ENCODE data around the gene FHOD3.

FHOD3 gene

DNA sequence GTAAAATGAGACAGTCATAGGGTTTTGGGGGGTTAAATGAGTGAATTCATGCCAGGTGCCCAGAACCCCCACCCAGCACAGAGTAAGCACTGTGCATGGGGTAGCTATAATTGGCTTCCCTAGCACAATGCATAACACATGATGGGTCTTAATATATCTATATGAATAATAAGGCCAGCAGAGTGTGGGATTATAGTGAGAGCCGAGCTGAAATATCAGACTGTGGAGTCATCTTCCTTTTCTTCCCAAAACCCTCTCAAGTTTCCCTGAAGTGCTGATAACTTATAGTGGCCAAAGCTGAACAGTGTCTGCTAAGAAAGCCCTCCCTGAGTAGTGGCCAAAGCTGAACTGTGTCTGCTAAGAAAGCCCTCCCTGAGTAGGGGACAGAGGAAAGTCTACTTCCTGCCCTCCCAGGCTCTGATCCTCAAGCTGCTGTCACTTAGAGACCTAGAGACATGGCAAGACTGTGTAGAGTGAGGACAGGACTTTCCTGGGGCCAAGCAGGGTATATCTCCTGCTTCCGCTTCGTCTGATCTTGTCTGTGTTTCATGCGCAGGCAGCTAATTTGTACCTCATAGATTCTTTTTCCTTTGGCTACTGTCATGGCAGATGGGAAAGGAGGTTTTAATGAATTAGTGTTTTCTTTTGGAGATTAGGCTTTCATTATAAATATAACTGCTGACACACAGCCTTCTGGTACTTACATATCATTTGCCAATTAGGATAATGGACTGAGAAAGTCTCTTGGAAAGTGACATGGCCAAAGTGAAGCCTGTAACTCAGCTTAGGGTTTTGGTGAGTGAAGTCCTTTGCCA lies 94.9 kb downstream of the FHOD3 start:
- in situ Hi-C loops (cut with MboI; ENCODE audit: low pct_unique_long_range_greater_than_20kb, low sequenced_read_pairs): no loop called here
- no peak for DNase-seq

DNA sequence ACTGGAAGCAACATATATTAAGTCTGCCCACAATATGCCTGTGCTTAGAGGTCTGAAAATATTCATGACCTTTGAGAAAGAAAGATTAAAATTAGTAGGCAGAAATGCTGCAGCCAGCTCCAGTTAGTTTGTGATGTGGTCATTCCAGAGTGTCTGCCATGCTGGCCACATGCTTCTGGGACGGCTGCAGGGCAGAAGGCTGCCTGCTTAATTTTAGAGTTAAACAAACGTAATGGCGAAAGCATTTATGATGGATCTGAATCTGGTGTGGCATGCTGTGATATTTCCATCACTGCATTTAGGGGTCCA lies 95.4 kb downstream of the FHOD3 start:
- in situ Hi-C loops (cut with MboI; ENCODE audit: low pct_unique_long_range_greater_than_20kb, low sequenced_read_pairs): no loop called here
- DNase-seq: no peak

- DNase-seq: no peak
- in situ Hi-C loops (cut with MboI; ENCODE audit: low pct_unique_long_range_greater_than_20kb, low sequenced_read_pairs): no loop called here
These were observed 97.0 kb downstream of the FHOD3 start for GRCh38 chr18:36394486-36394885.

DNA sequence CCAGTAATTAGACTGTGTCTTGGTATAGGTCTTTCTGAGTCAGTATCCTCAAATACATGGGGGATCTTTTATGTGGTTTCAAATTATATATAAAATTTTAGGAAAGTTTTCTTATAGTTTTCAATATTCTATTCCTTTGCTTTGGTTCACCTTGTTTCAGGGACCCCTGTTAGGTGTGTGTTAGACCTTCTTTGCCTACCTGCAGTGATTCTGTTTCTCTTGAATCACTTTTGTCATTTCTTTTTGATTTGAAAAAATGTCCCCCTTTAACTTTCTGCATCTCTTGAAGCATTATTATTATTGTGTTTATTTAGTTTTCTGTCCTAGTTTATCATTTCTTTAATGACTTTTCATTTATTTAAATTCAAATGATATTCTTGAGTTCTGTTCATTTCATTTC lies 98.7 kb downstream of the FHOD3 start:
- in situ Hi-C loops (cut with MboI; ENCODE audit: low pct_unique_long_range_greater_than_20kb, low sequenced_read_pairs): no loop called here
- DNase-seq: no peak

DNA sequence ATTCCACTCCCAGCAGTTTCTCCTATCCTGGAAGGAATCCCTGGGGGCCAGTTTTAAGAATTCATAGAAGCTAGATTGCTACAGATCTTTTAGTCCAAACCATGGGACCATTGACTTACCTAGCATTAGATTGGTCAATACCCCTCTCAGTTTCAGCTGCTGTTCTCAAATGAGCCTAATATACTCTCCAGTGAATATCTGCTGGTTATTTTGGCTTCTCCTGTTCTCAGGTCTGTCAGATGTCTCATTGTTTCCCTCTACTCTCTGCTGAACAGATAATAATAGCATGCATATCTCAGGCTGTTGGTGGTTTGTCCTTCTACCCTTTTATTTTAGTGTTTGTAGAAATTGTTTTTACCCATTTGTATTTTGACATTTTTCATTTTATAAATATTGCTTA lies 99.5 kb downstream of the FHOD3 start:
- DNase-seq: no peak
- in situ Hi-C loops (cut with MboI; ENCODE audit: low pct_unique_long_range_greater_than_20kb, low sequenced_read_pairs): no loop called here

DNA sequence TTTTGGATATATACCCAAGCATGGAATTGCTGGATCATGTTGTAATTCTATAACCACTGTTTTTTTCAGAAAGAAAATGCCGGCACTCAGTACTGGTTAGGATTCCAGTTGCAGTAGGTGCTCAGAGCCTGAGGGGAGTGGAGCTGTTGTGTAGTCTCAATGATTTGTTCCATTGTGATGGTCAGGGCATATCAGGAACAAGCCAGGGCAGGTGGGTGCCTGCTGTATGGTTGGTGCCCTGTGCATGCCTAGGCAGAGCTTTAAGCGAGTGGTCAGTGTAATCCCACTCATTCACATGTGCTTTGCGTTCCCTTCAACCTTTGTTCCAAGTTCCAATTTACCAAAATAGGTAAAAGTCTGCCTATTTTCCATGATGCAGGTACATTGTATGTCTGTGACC lies 100.9 kb downstream of the FHOD3 start:
- in situ Hi-C loops (cut with MboI; ENCODE audit: low pct_unique_long_range_greater_than_20kb, low sequenced_read_pairs): no loop called here
- no peak for DNase-seq

DNA sequence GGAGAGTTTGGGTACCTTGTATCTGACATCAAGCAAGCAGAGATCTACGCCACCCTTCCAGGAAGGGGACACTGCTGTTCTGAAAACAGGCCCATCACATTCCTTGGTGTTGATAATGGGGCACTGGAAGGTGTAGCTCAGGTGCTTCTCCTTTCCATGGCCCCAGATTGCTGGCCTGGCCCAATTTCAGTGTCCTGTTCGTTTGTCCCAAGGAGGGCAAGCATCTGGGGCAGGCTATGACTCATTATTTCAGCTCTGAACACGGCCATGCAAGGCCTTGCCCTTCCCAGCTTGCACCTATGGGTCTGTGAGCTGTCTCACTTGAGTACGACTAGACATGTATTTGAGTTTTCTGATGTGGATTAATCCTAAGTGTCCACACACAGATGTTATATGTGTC lies 101.5 kb downstream of the FHOD3 start:
- in situ Hi-C loops (cut with MboI; ENCODE audit: low pct_unique_long_range_greater_than_20kb, low sequenced_read_pairs): no loop called here
- DNase-seq: no peak

DNA sequence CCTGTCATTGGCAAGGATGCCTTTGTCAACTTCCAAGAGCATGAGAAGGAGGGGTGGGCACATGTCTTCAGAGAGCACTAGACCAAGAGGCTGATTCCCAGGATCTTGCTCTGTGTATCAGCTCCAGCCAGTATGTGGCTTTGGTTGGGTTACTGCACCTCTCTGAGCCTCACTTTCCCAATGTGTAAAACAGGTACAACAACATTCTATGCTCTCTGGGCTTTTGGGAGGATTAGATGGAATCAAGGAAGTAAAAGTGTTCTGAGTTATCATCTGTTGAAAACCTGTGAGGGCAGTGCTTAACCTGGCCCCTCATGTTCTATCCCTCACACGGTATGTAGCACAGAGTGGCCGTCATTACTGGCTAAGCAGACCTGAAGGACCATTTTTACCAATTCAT lies 103.9 kb downstream of the FHOD3 start:
- in situ Hi-C loops (cut with MboI; ENCODE audit: low pct_unique_long_range_greater_than_20kb, low sequenced_read_pairs): no loop called here
- no peak for DNase-seq

GRCh38 chr18:36402765-36403396 lies 105.4 kb downstream of the FHOD3 start:
- DNase-seq: no peak
- in situ Hi-C loops (cut with MboI; ENCODE audit: low pct_unique_long_range_greater_than_20kb, low sequenced_read_pairs): no loop called here

DNA sequence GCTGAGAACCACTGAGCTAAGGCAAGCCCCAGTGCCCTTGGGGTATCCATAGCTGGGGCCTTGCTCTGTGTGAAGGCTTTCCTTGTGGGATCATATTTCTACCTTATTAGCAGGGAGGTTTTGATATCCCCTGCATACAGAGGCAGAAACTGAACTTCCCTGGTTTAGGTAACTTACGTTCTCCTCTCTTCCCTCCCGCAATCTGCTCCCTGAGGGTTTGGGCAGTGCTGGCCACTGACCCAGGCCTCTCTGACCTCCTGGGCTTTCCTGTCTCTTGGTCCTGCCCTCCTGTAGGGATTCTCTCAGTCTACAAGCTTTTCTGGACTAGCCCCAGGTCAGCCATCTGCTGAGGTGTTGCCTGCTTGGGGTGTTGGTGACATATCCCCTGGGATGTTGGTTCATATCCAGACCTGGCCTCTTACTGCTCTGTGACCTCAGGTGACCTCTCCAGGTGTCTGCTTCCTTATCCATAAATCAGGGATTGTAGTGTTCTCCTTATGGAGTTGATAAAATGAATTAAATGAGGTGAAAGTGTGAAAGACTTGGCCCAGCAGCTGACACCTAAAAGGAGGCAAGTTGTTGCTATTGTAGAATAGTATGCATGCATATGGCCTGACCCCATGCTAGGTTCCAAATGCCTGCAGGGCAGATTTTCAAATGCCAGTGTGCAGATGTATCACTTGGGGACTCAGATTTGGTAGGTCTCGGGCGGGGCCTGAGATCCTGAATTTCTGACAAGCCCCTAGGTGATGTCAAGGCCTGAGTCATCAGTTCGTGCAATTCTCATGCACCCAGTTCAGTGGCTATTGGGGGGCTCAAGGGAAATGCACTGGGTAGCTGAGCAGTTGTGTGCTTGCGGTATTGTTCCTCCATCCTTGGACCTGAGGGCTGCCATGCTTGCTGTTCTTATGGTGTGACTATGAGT lies 106.6 kb downstream of the FHOD3 start:
- in situ Hi-C loops (cut with MboI; ENCODE audit: low pct_unique_long_range_greater_than_20kb, low sequenced_read_pairs): no loop called here

DNA sequence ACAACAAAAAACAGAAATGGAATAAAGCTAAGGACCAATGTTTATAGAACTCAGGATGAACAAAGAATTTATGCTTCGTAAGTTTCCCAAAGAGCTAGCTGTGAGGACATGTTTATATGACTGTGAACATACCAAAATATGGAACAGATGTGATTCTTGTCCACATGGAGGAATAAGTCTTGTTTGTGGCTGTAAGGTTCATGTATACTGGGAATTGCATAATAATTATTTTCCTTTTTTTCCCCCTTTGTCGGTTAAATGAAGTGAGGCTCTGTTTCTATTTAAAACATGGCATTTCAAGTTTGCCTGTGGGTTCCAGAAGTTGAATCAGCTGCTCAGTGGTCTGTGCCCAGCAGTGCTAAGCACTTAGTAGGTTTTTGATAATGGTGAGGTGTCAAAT lies 108.1 kb downstream of the FHOD3 start:
- DNase-seq: no peak
- in situ Hi-C loops (cut with MboI; ENCODE audit: low pct_unique_long_range_greater_than_20kb, low sequenced_read_pairs): no loop called here

More for the DNA sequence above, 106.6 kb downstream of the FHOD3 start:
- DNase-seq: no peak

GRCh38 chr18:36406805-36407204 lies 109.3 kb downstream of the FHOD3 start:
- no peak for DNase-seq
- in situ Hi-C loops (cut with MboI; ENCODE audit: low pct_unique_long_range_greater_than_20kb, low sequenced_read_pairs): no loop called here

DNA sequence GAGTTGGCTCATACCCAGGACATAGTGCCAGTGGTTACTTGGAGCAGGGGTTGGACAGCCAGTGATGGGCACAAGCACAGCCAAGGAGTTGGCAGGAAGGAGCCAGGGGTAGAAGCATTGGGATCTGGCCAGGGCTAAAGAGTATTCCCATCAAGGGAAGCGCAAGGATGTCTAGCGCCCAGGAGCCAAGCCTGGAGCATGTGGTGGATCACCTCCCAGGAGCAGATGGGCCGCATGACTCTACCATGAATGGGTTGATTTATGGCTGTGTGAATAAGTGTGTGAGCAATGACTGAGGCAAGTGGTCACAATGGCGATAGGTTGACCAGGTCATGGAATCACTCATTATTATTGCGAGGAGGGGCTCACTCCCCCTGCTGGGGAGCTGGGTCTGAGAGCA lies 111.1 kb downstream of the FHOD3 start:
- in situ Hi-C loops (cut with MboI; ENCODE audit: low pct_unique_long_range_greater_than_20kb, low sequenced_read_pairs): no loop called here
- no peak for DNase-seq

GRCh38 chr18:36409779-36410178 lies 112.3 kb downstream of the FHOD3 start:
- in situ Hi-C loops (cut with MboI; ENCODE audit: low pct_unique_long_range_greater_than_20kb, low sequenced_read_pairs): no loop called here

DNA sequence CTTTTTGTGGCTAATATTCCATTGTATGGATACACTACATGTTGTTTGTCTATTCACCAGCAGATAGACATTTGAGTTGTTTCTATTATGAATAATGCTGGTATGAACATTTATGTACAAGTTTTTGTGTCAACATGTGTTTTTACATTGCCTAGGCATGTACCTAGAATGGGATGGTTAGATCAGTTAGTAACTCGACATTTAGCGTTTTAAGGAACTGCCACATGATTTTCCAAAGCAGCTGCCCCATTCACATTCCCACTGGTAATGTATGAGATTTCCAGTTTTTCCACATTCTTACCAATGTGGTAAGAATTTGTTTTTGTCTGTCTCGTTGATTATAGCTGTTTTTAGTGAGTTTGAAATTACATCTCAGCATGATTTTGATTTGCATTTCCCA lies 112.8 kb downstream of the FHOD3 start:
- in situ Hi-C loops (cut with MboI; ENCODE audit: low pct_unique_long_range_greater_than_20kb, low sequenced_read_pairs): no loop called here
- no peak for DNase-seq

More at GRCh38 chr18:36409779-36410178, 112.3 kb downstream of the FHOD3 start:
- DNase-seq: no peak

DNA sequence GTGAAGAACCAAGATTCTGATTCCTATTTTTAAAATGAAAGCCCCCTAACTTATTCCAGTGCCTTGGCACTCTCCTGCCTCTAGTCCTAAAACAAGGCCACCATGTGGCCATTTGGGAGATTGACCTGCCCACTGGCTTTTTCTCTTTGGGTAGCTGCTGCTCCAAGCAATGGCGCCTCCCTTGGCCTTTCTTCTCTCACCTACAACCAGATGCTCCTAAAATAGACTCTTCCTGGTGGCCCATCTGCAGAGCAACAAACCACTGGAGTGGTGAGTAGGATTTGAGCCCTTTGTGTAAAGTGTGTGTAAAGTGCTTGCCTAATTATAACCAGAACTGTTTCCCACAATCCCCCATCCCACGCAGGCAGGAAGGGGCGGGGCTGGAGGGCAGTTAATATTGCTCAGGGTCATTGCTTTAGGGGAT lies 114.2 kb downstream of the FHOD3 start:
- peak; percentile 42 for DNase-seq
- in situ Hi-C loops (cut with MboI; ENCODE audit: low pct_unique_long_range_greater_than_20kb, low sequenced_read_pairs): no loop called here

GRCh38 chr18:36412778-36413177 lies 115.3 kb downstream of the FHOD3 start:
- DNase-seq: peak; percentile 9
- in situ Hi-C loops (cut with MboI; ENCODE audit: low pct_unique_long_range_greater_than_20kb, low sequenced_read_pairs): no loop called here

- no peak for DNase-seq
- in situ Hi-C loops (cut with MboI; ENCODE audit: low pct_unique_long_range_greater_than_20kb, low sequenced_read_pairs): no loop called here
These were observed 117.7 kb downstream of the FHOD3 start for GRCh38 chr18:36415171-36415570.

DNA sequence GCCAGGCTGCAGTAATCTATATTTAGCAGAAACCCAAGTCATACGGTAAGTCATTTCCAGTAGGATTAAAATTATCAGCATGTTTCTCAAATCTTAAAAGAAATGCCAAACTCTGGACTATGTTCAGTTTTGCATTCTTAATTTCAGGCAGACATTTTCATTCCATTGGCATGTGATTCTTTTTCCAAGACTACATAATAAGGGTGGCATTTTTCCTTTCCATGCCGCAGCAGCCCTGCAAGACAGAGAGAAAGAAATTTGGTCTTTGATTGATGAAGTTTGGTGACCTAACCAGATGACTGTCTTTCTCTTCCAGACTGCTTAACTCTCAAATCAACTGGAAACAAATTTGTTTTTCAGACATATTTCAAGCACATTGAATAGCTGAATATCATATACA lies 118.1 kb downstream of the FHOD3 start:
- in situ Hi-C loops (cut with MboI; ENCODE audit: low pct_unique_long_range_greater_than_20kb, low sequenced_read_pairs): no loop called here

More for the DNA sequence above, 118.1 kb downstream of the FHOD3 start:
- no peak for DNase-seq

Measured in KBM-7 (cell line).